AG09319 (cell line): ENCODE data around the gene TMEM131L.

Experiments used
- DNase-seq: peaks from one replicate; pipeline ENCODE4 v3.0.0-alpha.2; 2010; ENCODE audit warnings: low read depth; ENCODE audit errors: extremely low read depth
- CTCF ChIP-seq: IDR thresholded peaks from 2 replicates; pipeline ENCODE4 v1.5.1; 2011; ENCODE audit warnings: low read depth, mild to moderate bottlenecking, inconsistent platforms, low read length, moderate library complexity

TMEM131L gene

GRCh38 chr4:153679486-153679885 lies 213.3 kb downstream of the TMEM131L start:
- no peak for DNase-seq

GRCh38 chr4:153683763-153684181 lies 217.6 kb downstream of the TMEM131L start:
- no peak for TF ChIP-seq CTCF
- DNase-seq, result no peak

More at GRCh38 chr4:153679486-153679885, 213.3 kb downstream of the TMEM131L start:
- TF ChIP-seq CTCF, result no peak

GRCh38 chr4:153684182-153684970 lies 218.2 kb downstream of the TMEM131L start, which contains the start of gene TLR2:
Gene TLR2, plus strand, starts transcription at chr4:153684280. Its CDS starts 18,628 bp downstream, at chr4:153702908.
- DNase-seq, result no peak
- no peak for TF ChIP-seq CTCF

DNA sequence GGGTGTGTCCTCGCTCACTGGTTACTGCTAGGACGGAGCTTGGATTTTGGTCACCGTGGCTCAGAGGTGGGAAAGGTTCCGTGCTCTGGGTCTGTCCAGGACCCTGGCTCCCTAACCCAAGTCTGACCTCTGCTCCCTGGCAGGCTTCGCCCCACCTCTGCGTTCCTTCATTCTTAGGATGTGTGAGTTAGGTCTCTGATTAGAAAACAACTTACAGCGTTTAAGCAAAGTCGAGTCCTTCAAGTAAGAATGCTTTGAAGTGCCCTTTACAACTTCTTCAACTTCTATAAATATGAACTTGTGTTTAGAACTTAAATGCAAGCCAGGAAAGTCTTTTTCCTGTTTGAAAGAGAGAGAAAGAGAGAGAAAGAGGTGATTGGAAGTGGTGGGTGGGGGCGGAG lies 218.8 kb downstream of the TMEM131L start:
- no peak for TF ChIP-seq CTCF
- no peak for DNase-seq
